NCI-H446 (cell line): ENCODE measurements around the gene OMP.

Source experiments
- DNase-seq, 2 experiments: peaks; one replicate each; lab custom pipeline; 2025; lab: John Stamatoyannopoulos, UW

The OMP gene

DNA sequence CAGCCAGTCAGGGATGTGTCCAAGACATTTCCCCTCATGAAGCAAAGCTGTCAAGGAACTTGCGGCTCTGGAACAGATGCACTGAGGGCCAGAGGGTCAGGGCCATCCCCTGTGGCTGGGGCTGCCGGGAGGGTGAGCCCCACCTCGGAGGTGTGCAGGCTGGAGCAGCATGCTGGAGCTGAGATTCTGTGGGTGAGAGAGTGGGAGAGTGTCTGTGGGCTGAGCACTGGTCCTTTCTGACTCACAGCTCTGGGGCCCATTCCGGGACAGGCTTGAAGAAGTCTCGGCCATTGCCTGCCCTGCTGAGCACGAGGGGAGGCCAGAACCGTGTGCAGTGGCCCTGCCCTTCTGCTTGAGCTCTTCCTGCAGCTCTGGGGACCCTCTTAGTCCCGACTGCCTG is 2.1 kb downstream of the OMP start:
- no peak for DNase-seq

DNA sequence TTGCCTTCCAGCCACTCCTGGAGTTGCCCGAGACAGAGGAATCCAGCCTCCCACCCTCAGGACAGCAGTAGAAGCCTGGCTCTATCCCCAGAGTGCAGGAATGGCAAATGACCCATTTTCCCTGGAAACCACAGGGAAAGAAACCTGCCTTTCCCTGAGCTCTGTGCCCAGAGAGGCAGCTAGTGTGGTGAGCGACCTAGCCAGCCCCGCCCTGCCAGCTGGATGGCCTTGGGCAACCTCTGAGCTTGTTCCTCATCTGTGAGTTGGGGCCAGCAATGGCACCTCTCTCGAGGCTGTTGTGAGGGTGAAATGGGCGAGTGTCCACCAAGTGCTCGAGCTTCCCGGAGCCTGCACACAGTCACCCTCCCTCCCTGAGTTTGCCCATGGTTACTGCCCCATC is 3.7 kb downstream of the OMP start:
- peak in 1 of 2 experiments; percentile 69 for DNase-seq

DNA sequence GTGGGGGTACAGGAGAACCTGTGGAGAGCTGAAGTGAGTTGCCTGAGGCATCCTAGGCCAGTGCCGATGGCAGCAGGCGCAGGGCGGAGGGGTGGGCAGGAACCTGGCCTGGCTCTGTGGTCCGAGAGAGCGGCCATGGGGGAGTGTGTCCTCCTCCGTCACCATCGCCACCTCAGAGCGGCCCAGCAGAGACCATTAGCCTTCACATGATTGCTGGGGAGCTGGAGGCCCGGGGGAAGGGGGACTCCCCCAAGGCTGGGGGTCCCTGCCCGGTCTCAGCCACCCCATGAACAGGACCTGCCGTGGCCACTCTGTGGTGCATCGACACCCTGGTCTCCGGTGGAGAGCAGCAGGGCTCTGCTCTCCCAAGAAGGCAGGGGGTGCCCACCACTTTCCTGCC is 4.1 kb downstream of the OMP start:
- DNase-seq: no peak

DNA sequence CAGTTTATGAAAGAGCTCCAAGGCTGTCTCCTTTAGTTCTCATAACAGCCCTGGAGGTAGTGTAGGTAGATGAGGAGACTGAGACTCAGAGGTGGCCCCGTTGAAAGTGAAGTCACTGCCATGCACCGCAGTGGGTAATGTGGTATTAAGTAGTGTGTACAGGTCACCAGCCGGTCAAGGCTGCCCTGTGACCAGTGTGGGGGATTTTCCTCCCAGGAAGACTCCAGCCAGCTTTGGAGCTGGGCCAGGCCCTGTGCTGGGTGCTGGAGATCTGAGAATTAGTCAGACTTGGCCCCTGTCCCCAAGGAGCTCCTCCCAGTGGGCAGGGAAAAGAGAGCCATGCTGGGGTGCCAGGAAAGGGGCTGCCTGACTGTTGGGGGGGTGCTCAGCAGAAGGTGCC is 5.3 kb downstream of the OMP start:
- DNase-seq: peak; percentile 55 to 83

DNA sequence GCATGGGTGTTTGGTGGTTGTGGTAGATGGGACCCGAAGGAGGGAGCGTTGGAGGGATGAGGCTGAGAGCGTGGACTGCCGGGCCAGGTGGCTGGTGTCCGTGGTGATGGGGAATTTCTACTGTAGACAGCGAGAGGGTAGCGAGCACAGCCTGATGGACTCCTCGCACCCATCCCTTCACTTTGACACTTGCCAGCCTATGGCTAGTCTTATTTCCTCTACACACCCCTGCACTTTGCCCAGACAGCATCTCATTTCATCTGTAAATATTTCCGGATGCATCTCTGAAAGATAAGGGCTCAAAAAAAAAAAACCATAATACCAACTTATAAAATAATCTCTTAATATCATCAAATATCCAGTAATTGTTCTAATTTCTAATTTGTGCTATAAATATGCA is 5.8 kb downstream of the OMP start:
- no peak for DNase-seq

DNA sequence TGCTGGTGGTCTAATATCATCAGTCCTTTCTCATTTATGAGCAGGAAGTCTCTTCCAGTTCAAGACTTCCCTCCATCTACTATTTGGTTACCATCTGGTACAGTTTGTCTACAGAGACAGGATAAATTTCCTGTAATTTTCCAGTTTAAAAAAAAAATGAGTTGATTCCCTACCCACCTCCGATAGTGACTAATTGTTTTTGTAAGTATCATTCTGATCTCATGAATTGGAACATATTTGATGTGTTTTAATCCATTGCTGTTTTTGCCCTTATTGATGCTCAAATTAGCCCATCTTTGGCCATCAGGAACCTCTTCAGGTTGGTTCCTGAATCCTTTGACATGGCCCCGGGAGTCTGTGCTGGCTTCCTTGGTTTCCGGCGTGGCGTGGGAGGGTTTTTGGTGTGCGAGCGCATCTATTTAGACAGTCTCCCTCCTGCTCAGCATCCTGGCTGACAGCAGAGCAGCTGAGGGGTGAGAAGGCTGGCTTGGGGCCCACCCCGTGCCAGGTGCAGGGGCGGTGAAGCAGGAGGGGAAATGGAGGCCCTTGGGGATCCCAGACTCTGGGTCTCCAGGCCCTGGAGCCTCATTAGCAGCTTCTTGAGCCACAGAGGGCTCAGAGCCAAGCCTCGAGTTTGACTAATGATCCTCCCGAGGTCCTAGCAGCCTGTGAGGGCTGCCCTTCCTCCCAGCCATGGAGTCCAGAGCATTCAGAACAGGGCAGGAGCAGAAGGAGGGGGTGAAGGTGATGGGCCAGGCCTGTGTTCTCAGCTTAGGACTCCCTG is 6.8 kb downstream of the OMP start:
- DNase-seq: peak; percentile 94 to 99

DNA sequence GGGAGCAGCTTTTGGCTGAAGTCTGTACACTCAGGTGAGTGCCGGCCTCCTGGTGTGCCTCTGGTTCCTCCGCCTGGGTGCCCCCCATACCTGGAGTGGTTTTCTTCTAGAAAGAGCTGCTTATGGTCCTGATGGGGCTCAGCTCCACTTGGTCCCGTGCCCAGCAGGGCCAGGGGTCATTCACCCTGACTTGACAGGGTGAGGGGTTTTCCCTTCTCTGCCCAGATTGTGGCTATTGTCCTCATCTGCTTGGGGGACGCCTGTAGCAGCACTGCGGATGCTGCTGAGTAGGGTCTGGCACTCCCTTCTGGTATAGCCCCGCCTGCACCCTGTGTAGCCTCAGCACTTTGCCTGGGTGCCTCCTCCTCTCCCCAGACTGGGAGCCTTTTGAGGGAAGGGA is 8.2 kb downstream of the OMP start:
- no peak for DNase-seq

DNA sequence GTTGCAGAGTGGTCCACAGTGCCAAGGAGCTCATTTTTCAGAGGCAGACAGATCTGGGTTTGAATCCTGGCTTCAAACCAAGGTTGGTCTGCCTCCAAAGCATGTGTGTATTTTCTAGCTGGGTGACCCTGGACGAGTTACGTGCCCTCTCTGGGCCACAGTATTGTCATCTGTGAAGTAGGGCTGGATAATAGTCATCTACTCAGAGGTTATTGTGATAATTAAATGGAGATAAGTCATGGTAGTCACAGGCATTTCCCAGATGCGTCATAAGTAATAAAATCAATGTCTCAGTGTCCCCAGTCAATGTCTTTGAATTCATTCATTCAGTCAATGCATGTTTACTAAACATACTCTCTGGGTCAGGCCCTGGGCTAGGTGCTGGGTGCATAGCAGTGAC is 8.6 kb downstream of the OMP start:
- peak in 1 of 2 experiments; percentile 47 for DNase-seq

DNA sequence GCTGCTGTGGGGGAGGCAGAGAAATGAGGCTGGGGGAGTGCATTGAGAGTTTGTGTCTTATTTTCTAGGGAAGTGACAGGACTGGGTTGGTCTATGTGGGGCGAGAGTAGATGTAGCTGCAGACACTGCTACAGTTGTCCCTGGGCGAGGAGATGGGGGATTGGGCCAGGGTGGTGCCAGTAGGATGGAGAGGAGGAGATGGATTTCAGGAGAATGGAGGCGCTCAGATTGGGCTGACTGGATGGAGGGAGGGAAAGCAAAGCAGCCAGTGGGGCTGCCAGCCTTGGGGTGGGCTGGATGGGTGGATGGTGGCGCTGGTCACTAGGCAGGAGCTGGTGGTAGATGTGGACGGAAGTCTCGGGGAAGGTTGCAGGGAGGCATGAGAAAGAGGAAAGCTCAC is 9.3 kb downstream of the OMP start:
- no peak for DNase-seq

DNA sequence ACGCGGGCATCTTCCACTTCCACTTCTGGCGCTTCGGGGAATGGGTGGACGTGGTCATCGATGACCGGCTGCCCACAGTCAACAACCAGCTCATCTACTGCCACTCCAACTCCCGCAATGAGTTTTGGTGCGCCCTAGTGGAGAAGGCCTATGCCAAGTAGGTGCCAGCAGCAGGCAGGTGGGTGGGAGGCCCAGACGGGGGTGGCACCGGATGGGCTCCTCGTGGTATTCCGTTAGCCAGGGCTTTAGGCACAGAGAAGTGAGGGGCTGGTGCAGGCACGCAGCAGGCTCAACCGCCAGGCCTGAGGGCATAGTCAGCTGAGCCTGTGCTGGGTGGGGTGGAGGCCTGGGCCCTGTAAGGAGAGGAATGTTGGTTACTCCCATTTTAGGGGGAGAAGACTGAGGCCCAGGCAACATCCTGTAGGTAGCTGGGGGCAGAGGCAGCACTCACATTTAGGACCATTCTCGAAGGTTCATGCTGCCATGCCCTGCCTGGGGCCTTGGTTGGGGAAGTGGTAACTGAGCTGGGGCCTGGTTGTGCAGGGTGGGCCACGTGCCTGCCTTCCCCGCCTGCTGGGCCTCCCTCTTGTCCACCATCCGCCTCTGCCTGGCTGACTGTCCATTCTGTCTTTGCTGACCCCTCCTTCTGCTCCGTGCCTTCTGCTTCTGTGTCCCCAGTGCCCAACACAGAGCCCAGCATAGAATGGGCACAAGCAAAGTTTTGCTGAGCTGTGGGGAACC is 10.2 kb downstream of the OMP start:
- no peak for DNase-seq

DNA sequence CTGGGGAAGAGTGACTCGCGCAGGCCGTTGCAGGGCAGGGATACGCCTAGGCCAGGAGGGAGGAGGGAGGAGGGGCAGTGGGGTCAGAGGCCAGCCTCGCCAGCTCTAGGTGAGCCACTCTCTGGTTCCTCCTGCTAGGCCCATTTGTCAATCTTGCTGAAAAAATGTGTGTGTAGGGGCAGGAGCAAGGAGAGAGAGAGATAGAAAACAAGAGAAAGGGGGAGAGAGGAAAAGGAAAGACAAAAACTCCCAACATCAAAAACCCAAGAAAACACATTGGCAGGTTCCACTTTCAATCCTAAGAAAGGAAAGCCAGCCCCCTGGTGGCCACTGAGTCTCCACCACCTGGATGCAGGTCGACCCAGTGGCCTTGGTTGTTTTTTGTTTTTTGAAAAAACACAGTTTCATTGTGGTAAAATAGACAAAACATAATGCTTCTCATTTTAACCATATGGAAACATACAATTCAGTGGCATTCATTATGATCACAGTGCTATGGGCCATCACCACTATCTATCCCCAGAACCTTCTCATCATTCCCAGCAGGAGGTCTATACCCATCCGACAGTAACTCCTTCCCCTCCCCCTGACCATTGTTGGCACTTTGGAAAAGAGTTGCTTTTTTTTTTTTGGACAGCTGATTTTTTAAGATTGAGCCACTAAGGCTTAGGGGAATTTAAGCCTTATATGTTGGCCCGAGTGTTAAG is 10.9 kb downstream of the OMP start:
- peak in 1 of 2 experiments; percentile 58 for DNase-seq

DNA sequence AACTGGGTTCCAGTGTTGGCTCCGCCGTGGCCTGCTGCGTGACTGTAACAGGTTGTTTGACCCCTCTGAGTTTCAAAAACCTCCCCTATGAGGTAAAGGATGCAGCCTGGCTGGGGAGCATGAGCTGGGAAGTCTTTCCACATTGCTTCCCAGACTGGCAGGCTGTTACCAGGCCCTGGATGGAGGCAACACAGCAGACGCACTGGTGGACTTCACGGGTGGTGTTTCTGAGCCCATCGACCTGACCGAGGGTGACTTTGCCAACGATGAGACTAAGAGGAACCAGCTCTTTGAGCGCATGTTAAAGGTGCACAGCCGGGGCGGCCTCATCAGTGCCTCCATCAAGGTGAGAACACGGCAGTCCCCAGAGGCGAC is 11.4 kb downstream of the OMP start:
- DNase-seq: no peak

DNA sequence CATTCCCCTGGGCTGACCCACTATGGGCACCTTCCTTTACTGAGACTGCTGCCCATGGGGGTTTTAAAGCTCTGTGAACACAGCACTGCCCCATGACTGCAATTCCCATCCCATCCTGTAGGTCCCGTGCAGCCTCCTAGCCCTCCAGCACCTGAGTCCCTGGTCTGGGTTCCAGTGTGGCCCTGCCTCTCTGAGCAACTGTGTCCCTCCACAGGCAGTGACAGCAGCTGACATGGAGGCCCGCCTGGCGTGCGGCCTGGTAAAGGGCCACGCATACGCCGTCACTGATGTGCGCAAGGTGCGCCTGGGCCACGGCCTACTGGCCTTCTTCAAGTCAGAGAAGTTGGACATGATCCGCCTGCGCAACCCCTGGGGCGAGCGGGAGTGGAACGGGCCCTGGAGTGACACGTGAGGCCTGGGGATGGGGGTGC is 12.6 kb downstream of the OMP start:
- DNase-seq: no peak

DNA sequence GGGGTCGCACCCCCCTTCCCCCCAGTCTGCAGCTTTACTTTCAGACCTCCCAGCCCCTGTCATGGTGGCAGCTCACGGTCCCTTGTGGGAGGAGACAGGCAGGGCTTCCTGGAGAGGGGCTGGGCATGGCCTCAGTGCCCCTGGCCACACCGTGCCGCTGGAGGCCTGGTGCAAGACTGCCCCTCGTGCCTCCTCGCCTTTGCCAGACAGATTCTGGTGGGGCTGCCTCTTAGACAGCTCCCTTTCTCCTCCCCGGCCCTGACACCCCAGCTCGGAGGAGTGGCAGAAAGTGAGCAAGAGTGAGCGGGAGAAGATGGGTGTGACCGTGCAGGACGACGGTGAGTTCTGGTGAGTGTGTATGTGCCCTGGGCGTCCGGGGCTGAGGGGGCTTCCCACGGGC is 13.3 kb downstream of the OMP start:
- no peak for DNase-seq

DNA sequence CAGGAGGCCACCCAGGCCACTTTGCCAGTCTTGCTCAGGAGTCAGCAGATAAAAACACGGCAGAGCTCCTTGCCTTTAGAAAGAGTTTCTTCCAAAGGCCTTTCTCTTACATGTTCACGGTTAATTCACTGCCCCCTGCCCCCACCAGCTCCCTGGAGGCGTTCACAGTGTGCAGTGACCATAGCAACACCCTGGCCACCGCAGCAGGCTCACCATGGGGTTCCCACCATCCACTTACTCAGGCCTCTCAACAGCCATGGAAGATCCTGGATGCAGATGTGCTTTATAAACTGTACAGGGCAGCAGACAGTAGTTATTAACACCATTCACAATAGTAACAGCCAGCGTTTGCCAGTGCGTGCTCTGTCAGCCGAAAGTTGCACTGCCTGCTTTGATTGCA is 14.9 kb downstream of the OMP start:
- DNase-seq: no peak

DNA sequence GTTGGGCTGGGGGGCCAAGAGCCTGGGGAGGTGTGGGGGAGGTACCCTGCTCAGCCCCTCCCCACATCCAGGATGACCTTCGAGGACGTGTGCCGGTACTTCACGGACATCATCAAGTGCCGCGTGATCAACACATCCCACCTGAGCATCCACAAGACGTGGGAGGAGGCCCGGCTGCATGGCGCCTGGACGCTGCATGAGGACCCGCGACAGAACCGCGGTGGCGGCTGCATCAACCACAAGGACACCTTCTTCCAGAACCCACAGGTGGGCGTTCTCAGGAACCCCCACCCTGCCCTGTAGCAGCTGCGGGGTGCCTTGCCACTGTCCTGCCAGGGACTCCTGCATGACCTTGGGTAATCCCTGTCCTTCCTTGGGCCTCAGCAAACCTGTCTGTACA is 15.4 kb downstream of the OMP start:
- DNase-seq: no peak

DNA sequence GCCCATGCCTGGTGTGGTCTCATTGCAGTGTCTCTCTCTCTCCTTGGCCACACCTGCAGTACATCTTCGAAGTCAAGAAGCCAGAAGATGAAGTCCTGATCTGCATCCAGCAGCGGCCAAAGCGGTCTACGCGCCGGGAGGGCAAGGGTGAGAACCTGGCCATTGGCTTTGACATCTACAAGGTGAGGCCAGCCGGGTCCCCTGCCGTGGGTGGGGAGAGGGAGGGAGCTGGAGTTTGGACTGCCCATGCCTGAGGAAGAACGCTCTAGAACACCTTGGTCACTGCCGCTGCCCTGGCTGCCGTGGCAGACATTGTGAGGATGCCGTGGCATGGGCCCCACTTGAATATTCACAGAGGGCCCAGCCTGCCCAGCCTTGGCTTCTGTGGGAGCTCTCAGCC is 16.3 kb downstream of the OMP start:
- DNase-seq: no peak

DNA sequence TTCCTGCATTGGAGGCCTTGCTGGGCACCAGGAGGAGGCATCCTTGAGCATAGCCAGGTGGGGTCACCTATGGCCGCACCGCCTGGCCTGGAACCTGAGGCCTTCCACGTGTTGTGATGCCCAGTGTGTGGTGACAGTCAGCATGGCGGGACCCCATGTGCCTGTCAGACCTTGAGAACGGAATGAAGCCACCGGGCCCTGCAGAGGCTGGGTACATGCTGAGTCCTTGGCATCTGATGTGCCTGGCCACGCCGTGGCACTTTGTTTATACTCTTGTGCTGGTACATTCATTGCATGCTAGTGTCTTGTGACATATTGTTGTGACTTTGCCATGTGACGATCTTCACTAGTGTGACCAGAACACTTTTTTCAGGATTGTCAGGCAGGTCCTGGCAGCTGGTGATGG is 16.9 kb downstream of the OMP start:
- no peak for DNase-seq

DNA sequence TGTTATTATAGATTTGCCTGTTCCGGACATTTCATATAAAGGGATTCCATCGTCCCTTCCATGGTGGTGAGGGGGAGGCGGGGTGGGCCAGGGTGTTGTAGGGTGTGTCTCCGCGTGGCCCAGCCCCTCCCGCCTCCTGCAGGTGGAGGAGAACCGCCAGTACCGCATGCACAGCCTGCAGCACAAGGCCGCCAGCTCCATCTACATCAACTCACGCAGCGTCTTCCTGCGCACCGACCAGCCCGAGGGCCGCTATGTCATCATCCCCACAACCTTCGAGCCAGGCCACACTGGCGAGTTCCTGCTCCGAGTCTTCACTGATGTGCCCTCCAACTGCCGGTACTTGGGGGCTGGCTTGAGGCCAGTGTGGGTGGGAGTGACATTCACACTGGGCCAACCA is 17.9 kb downstream of the OMP start:
- no peak for DNase-seq

DNA sequence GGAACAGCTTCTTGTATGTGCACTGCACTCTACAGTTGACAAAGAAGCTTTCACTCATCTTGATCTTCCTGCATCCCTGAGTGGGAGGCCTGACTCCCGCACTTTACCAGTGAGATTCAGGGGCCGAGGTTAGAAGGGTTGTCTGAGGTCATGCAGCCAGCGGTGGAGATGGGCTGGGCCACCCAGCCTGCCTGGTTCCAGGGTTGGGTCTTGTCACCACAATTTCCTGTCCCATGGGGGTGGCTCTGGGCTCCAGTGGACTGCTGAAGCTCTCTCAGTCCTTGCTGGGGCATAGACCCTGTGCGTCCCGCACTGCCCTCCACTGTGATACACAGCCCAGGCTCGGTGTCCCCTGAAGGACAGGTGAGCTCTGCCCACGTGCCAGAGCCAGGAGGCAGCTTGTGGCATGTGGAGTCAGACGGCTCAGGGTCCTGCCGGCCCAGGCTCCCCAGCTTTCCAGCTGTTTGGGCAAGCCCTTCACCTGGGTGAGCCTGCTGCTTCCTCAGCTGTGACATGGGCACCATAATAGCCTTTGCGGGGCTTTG is 18.5 kb downstream of the OMP start:
- no peak for DNase-seq

DNA sequence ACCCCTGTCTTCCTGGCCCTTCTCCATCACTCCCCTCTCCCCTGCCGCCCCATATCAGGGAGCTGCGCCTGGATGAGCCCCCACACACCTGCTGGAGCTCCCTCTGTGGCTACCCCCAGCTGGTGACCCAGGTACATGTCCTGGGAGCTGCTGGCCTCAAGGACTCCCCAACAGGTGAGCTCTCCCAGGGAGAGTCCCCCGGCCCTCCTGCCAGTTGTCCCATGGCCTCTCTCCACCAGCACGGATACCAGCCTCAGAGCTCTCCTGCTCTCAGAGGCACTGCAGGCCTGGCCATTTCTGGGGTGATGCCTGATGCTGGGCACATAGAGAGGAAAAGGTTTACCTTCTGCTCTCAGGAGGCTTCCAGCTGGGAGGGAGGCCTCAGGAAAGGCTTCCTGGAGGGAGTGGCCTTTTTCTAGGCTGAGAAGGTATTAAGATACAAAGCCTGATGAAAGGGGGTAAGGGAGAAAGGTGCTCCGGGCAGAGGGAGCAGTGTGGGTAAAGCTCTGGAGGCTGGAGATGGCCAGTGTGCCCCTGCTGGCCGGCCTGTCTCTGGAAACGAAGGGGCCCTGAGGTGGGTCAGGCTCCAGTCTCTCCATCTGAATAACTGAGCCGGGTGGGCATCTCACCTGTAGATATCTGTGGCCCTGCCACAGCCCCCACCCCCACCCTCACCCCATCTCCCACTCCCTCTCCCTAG is 19.4 kb downstream of the OMP start:
- no peak for DNase-seq

DNA sequence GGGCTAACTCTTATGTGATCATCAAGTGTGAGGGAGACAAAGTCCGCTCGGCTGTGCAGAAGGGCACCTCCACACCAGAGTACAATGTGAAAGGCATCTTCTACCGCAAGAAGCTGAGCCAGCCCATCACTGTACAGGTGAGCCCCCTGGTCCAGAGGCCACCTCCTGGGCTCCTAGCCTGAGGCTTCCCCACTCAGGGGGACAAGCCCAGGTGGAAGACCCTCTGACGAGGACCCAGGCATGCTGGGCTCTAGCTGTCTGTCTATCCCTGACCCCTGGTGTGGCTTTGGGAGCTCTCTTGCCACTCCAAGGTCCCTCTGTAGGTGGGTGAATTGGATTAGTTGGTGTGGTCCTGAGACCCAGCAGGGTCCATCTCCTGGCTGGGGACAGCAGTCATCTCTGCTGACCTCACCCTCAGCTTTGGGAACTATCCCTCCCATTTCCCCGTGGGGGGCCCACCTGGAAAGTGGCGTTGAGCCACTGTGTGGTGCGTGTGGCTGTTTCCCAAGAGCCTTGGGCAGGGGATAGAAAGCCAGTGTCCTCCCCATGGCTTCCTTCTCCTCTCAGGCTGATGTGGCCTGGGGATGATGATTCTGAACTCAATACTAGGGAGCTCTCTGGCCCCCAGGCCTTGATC is 20.1 kb downstream of the OMP start:
- no peak for DNase-seq
